T-helper 17 cell (primary cell): ENCODE measurements around the gene TBX5. TPM values are rescaled to one million over a fixed set of nuclear protein-coding genes. Genes with fewer than 3 reads are reported as not detected.

ENCODE experiments used
- ATAC-seq: fragments of 150-1000 bp; cut with Tn5 transposase; 2 replicates; pipeline ENCODE4 v1.10.0; 2021; ENCODE audit warnings: mild to moderate bottlenecking, moderate library complexity
- DNase-seq, 3 donors: peaks; one replicate each; pipeline versions ENCODE4 v3.0.0 to v3.0.0-alpha.2; 2020 to 2021
- H3K9me3 ChIP-seq: one replicate; pipeline ENCODE4 v1.7.0; 2013; ENCODE audit warnings: low read length, mild to moderate bottlenecking; ENCODE audit not compliant: control insufficient read depth, poor library complexity, severe bottlenecking
- H3K27ac Mint-ChIP-seq: one replicate; pipeline ENCODE4 v1.8.0; 2022; ENCODE audit warnings: mild to moderate bottlenecking, moderate library complexity, mixed read lengths
- H3K27me3 Mint-ChIP-seq: one replicate; pipeline ENCODE4 v1.8.0; 2022; ENCODE audit warnings: mixed read lengths
- H3K36me3 Mint-ChIP-seq: one replicate; pipeline ENCODE4 v1.8.0; 2022; ENCODE audit warnings: low read depth, mixed read lengths
- H3K4me1 Mint-ChIP-seq: one replicate; pipeline ENCODE4 v1.8.0; 2022; ENCODE audit warnings: mild to moderate bottlenecking, mixed read lengths
- H3K4me3 Mint-ChIP-seq: one replicate; pipeline ENCODE4 v1.8.0; 2022; ENCODE audit warnings: mild to moderate bottlenecking, moderate library complexity, mixed read lengths
- total RNA-seq, 4 donors: library from RNA in 2 of 4; stranded (reverse) in 2 of 4; gene quantifications; one replicate each; pipeline ENCODE4 v1.2.3 and lab custom pipeline; 2022 to 2026

TBX5 gene
- total RNA-seq, 2 donors from 2014 or later: not detected

DNA sequence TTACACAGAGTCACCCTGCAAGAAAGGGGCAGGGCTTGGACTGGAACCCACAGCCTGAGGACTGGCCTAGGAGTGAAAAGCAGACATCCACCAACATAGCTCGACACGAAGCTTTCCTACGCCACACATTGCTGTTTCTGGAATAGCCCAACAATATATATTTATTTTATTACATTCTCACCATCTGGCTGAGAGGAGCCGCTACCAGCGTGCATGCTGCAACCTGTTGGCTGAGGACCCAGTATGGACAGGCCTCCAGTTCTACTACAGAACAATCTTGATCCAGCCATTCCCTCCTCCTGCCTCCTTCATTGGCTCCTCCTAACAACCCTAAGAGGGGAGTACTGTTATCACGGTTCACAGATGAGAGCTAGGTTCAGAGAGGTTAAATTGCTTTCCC, 35.6 kb upstream of the TBX5 start:
- Mint-ChIP-seq H3K4me3 (no peak overlapping the region), H3K4me1 (no peaks in the 10 kb centered on the region), H3K36me3 (no peaks in the 10 kb centered on the region), H3K27ac (no peak overlapping the region), H3K27me3 (peaks cover 84% of the 10 kb centered on the region)
- H3K9me3 ChIP-seq: no peaks in the 10 kb centered on the region
- DNase-seq (no peak), ATAC-seq (no peak)

DNA sequence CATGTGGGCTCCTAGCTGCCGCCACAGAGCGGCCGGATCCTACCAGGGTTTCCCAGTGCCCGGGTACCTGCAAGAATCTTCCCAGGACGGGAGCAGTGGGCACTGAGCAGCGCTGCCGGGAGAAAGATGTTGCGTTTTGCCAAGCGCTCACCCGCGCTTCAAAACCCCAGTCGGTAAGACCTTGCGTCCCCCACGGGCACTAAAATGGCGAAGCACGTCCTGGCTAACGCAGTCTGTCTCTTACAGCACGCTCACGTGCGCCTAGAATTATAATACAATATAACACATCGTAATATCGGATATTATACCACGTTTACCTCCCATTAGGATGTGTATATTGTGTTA, 35.1 kb upstream of the TBX5 start:
- no peak for ATAC-seq

DNA sequence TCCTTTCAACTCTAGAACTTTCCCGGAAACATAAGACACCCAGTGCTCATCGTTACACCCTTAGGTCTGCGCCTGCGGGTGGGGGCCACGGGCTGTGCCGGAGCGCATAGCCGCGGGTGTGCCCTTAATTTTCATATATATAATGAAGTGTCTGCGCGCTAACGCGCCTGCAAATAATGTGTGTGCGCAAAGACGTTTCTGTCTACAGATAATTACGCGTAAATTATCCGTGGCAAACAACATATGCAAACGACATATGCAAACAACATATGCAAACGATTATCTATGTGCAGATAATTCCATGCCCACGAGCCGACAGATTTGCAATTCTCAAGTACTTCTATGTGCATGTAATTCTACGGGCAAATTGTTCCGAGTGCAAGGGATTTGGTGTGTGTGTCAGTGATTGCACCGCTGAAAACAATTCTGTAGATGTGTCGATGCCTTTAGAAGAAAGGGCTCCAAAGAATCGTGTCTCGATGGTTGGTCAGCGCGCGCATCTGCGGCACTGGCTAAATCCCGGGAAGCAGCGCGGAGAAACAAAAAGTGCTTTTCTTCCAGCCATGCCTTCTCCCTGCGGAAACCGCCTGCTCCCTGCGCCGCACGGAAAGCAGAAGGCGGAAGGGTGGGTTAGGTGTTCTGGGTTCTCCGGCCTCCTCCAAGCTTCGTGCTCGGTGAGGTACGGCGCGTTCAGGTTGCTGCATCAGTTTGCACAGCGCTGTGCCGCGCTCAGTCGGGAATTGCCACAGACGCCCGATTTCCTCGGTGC, 34.5 kb upstream of the TBX5 start:
- Mint-ChIP-seq H3K4me1 (no peaks in the 10 kb centered on the region), H3K27ac (no peak overlapping the region), H3K4me3 (no peak overlapping the region), H3K36me3 (no peaks in the 10 kb centered on the region), H3K27me3 (peaks cover 83% of the 10 kb centered on the region)
- ATAC-seq (no peak), DNase-seq (no peak)
- H3K9me3 ChIP-seq: no peaks in the 10 kb centered on the region

More for the DNA sequence above, 35.1 kb upstream of the TBX5 start:
- no peaks in the 10 kb centered on the region for H3K4me1 Mint-ChIP-seq
- no peaks in the 10 kb centered on the region for H3K9me3 ChIP-seq
- peaks cover 84% of the 10 kb centered on the region for H3K27me3 Mint-ChIP-seq
- H3K4me3 Mint-ChIP-seq: no peak overlapping the region
- H3K27ac Mint-ChIP-seq: no peak overlapping the region
- no peak for DNase-seq
- no peaks in the 10 kb centered on the region for H3K36me3 Mint-ChIP-seq

DNA sequence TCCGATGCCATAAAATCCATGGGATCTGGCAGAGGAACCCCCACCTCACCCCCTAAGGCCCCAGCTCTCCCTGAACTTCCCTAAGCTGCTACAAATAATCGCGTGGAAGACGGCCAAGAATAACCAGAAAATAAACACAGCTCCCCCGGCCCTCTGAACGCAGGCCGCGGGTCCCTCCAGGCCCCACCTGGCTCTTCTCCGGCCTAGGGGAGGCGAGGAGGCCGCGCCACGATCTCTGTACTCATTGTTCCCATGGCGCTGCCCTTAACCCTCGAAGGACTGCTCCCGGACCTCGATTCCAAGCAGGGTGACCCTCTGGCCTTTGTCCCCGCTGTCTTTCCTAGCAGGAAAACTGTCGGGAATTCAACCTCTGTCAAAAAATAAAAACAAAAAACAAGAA, 33.9 kb upstream of the TBX5 start:
- ATAC-seq (no peak), DNase-seq (no peak)
- H3K27ac Mint-ChIP-seq: no peak overlapping the region
- peaks cover 78% of the 10 kb centered on the region for H3K27me3 Mint-ChIP-seq
- H3K4me3 Mint-ChIP-seq: no peak overlapping the region
- H3K4me1 Mint-ChIP-seq: no peaks in the 10 kb centered on the region
- no peaks in the 10 kb centered on the region for H3K36me3 Mint-ChIP-seq
- H3K9me3 ChIP-seq: no peaks in the 10 kb centered on the region

DNA sequence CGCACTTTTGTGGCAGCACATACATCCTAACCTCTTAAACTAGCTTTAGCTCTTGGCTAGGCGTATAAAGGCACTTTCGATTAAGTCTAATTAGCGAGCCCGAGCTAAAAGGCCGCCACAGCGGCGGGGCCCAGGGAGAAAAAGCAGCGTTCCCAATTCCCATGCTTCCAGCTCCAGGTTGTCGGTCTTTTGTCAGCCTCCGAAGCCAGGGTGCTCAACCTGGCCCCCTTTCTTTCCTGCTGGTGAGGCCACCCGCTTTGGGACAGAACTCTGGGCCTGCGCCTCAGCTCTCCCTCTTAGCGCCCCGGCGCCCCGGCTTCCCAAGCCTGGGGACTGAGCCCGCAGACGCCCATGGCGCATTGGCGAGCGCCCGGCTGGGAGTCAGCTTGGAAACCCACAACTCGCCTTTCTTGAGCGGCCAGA, 33.3 kb upstream of the TBX5 start:
- no peak for ATAC-seq
- peaks cover 78% of the 10 kb centered on the region for H3K27me3 Mint-ChIP-seq
- no peaks in the 10 kb centered on the region for H3K9me3 ChIP-seq
- no peaks in the 10 kb centered on the region for H3K36me3 Mint-ChIP-seq
- no peak overlapping the region for H3K27ac Mint-ChIP-seq
- H3K4me1 Mint-ChIP-seq: no peaks in the 10 kb centered on the region
- DNase-seq: no peak
- H3K4me3 Mint-ChIP-seq: no peak overlapping the region

DNA sequence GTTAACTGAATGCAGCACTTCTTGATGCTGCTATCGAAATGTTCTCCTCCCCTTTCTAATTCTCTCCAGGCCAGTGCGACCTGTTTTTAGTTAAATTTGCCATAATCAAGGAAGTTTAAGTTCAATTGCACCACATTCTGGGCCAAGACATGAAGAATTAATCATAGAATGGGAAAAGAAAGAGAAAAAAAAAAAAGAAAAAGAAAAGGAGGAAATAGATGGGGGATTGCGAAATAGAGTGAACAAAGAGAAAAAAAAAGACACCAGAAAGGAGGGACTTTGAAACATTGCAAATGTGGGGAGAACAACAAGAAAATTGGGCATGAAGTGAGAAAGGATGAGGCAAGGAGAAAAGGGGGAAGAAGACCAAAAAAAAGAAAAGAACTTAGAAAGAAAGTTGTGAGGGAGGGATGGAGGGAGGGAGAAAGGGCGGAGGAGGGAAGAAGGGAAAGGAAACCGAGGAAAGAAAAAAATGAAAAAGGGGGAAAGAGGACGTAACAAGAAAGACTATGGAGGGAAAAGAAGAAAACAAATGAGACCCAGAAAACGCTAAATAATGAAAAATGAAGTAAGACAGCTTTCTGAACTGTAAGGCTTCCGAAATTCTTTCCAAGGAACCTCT, 32.8 kb upstream of the TBX5 start:
- Mint-ChIP-seq H3K36me3 (no peaks in the 10 kb centered on the region), H3K27ac (no peak overlapping the region), H3K4me1 (no peaks in the 10 kb centered on the region), H3K27me3 (peaks cover 76% of the 10 kb centered on the region), H3K4me3 (no peak overlapping the region)
- no peak for DNase-seq
- H3K9me3 ChIP-seq: no peaks in the 10 kb centered on the region
- ATAC-seq: no peak

DNA sequence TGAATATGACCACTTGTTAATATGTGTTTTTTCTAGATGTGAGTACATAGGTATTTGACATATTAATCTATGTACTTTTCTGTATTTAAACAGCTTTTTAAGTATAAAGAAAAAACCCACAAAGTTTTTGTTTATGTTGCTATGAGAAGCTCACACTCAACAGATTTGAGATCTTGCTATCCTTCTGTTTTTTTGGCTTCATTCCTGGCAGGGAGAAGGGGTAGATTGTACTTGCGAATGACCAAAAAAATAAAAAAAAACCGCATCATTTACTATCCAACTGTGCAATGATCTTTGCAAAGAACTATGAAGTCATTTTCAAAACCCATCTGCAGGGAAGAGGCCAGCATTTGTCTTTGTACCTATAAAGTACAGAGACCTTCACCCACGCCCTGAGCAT, 28.4 kb upstream of the TBX5 start:
- DNase-seq: no peak
- no peaks in the 10 kb centered on the region for H3K4me1 Mint-ChIP-seq
- H3K4me3 Mint-ChIP-seq: no peak overlapping the region

DNA sequence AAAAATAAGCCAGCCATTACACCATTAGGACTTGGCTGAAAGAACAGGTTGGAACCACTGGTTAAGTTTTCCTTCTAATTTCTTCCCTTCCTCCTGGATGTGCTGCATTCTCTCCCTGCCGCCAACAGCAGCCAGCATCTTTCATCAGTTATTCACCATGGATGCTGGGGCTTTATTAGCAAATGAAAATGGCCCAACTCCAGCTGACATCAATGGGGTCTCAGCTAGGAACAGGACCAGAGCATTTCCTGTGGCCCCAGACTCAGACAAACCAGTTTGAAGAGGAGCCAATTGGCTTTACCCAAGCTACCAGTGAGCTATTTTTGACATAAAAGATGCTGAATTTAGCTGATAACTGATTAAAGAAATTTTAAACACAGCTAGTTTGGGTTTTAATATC, 26.0 kb upstream of the TBX5 start:
- ATAC-seq (no peak), DNase-seq (no peak)
- no peaks in the 10 kb centered on the region for H3K4me1 Mint-ChIP-seq
- H3K27me3 Mint-ChIP-seq: peaks cover 25% of the 10 kb centered on the region
- H3K27ac Mint-ChIP-seq: no peak overlapping the region
- H3K9me3 ChIP-seq: no peaks in the 10 kb centered on the region
- H3K4me3 Mint-ChIP-seq: no peak overlapping the region
- H3K36me3 Mint-ChIP-seq: no peaks in the 10 kb centered on the region

More for the DNA sequence above, 28.4 kb upstream of the TBX5 start:
- ATAC-seq: no peak
- peaks cover 44% of the 10 kb centered on the region for H3K27me3 Mint-ChIP-seq
- no peaks in the 10 kb centered on the region for H3K36me3 Mint-ChIP-seq
- H3K27ac Mint-ChIP-seq: no peak overlapping the region
- no peaks in the 10 kb centered on the region for H3K9me3 ChIP-seq

DNA sequence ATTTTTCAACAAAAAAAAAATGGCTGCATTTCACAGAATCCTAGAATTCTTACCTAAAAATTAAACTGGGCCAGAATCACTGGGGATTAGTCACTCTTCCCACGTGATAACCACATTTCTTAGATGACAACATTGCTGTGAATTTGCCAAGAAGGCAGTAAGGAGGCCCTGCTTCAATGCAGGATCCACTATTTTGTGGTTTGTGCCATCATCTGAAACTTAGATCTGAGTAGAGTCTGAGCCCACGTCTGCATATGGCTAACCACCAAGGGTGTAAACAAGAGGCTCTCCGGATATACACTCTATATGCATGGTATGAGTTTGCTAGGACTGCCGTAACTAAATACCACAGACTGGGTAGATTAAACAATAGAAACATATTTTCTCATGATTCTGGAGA, 24.4 kb upstream of the TBX5 start:
- Mint-ChIP-seq H3K4me3 (no peak overlapping the region), H3K27ac (no peak overlapping the region), H3K36me3 (no peaks in the 10 kb centered on the region), H3K4me1 (no peaks in the 10 kb centered on the region), H3K27me3 (peaks cover 21% of the 10 kb centered on the region)
- DNase-seq (no peak), ATAC-seq (no peak)
- no peaks in the 10 kb centered on the region for H3K9me3 ChIP-seq

DNA sequence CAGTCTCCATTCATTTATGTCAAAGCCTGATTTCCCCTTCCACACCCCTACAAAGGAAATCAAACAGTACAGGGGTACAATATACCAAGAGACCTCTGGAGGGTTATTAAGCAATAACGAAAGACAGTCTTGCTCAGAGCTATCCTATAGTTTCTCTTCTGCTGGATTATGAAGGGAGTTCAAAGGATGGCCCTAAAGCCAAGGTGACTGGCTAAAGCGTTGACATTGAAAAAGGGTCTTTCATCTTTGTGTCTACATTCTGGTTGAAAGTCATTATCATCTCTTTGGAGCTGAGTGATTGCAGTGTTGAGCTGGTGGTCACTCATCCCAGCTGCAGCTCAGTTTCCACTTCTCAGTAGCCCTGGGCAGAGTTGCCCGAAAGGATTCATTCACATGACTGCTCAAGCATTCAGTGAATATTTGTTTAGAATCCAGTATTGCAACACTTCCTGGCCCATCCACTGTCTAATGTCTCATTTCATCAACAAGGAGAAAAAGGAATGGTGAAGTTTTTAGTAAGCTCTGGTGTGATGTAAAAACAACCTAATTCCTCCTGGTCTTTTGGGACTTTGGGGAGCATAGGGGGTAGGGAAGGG, 19.2 kb upstream of the TBX5 start:
- no peaks in the 10 kb centered on the region for H3K9me3 ChIP-seq
- ATAC-seq (no peak), DNase-seq (no peak)
- no peak overlapping the region for H3K4me3 Mint-ChIP-seq
- no peak overlapping the region for H3K27ac Mint-ChIP-seq
- H3K36me3 Mint-ChIP-seq: no peaks in the 10 kb centered on the region
- no peaks in the 10 kb centered on the region for H3K4me1 Mint-ChIP-seq
- H3K27me3 Mint-ChIP-seq: no peaks in the 10 kb centered on the region

DNA sequence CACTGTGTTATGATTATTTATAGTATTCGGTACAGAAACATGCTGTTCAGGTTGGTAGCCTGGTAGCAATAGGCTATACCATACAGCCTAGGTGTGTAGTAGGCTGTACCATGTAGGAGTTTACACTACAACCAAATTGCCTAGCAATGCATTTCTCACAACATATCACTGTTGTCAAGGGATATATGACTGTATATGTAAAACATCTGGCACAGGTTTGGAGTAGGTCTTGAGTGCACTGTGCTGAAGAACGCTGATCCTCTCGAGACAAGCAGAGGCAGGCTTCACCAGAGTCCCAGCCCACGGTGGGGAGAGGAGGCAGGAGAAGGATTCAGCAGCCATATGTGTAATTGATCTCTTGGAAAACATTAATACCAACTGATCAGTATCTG, 15.0 kb upstream of the TBX5 start:
- ATAC-seq (no peak), DNase-seq (no peak)
- Mint-ChIP-seq H3K4me3 (no peak overlapping the region), H3K36me3 (no peaks in the 10 kb centered on the region), H3K4me1 (no peaks in the 10 kb centered on the region), H3K27ac (no peak overlapping the region), H3K27me3 (peaks cover 8% of the 10 kb centered on the region)
- no peaks in the 10 kb centered on the region for H3K9me3 ChIP-seq

DNA sequence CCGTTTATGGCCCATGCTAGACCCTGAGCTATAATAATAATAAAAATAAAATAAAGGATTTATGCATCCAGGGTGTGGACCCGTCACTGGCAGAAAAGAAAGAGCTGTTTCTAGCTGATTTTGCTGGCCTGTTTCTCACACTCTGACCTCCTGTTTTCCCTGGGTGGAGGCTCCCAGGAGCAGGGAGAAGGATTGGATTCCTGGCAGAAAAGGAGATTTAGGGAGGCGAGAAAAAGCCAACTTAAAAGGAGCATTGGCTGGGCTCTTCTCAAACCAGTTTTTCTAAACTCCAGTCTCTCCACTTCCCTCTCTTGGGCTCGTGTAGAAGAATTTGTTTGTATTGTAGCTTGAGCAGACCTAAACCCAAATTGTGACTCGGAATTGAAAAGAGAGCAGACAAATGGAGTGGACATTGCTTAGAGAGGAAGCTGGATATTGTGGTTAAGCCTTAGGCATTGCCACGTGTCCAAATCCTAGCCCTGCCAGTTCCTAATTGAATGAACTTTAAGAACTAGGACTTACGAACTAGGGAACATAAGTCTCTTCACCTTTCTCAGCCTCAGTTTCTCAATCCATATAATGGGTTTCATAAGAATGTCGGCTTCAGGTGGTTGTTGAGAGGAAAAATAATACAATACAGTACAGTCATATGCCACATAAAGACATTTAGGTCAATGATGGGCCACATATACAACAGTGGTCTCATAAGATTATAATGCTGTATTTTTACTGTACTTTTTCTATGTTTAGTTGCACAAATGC, 14.4 kb upstream of the TBX5 start:
- no peaks in the 10 kb centered on the region for H3K9me3 ChIP-seq
- DNase-seq: no peak
- no peak for ATAC-seq
- no peaks in the 10 kb centered on the region for H3K4me1 Mint-ChIP-seq
- peaks cover 12% of the 10 kb centered on the region for H3K27me3 Mint-ChIP-seq
- H3K36me3 Mint-ChIP-seq: no peaks in the 10 kb centered on the region
- no peak overlapping the region for H3K27ac Mint-ChIP-seq
- H3K4me3 Mint-ChIP-seq: no peak overlapping the region

DNA sequence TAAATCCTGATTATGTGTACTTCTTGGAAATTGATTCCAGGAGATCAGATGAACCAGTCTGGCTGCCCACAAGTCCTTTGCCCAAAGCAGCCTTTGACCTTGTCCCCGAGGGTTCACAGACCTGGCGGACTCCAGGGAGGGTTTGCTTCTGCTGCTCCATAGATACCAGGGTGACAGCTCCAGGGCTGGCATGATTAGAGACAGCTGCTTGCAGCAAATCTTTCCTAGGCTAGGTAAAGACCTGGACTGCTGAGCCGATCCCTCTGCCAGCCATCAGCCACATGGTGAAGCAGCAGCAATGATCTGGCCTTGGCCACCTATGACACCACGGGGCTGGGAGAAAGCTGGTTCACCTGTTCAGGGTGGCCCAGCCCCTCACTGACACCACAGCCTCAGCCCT, 10.1 kb upstream of the TBX5 start:
- H3K27ac Mint-ChIP-seq: no peak overlapping the region
- no peak for ATAC-seq
- DNase-seq: no peak
- H3K4me1 Mint-ChIP-seq: no peaks in the 10 kb centered on the region
- H3K4me3 Mint-ChIP-seq: no peak overlapping the region
- no peaks in the 10 kb centered on the region for H3K9me3 ChIP-seq
- peaks cover 48% of the 10 kb centered on the region for H3K27me3 Mint-ChIP-seq
- H3K36me3 Mint-ChIP-seq: peaks cover 6% of the 10 kb centered on the region
